Lower lobe of right lung (tissue), 2 donors: ENCODE results near the gene OR13C2. TPM values are rescaled to one million over a fixed set of nuclear protein-coding genes. Genes with fewer than 3 reads are reported as not detected.
"Not testable (repeated sequence)": the region's sequence is repeated elsewhere in the genome, so short reads cannot be mapped to it uniquely, and the experiment has no call there.

Source experiments
- ATAC-seq, 2 donors: fragments of 200-7000 bp; cut with Tn5 transposase; one replicate each; pipeline ENCODE4 v1.9.1; 2020 to 2022; ENCODE audit warnings: mild to moderate bottlenecking in 2 of 2, moderate library complexity in 2 of 2
- DNase-seq: peaks from one replicate; pipeline ENCODE4 v3.0.0-alpha.2; 2020
- H3K27ac ChIP-seq: fragments of 200-600 bp; one replicate; pipeline ENCODE4 v1.8.0; 2022
- H3K27me3 ChIP-seq: fragments of 200-600 bp; one replicate; pipeline ENCODE4 v1.8.0; 2022; ENCODE audit warnings: low read depth
- H3K36me3 ChIP-seq: fragments of 200-600 bp; one replicate; pipeline ENCODE4 v1.8.0; 2022; ENCODE audit warnings: mild to moderate bottlenecking
- H3K4me1 ChIP-seq: fragments of 200-600 bp; one replicate; pipeline ENCODE4 v1.8.0; 2022
- H3K4me3 ChIP-seq: fragments of 200-600 bp; one replicate; pipeline ENCODE4 v1.8.0; 2022; ENCODE audit warnings: mild to moderate bottlenecking
- H3K9me3 ChIP-seq: fragments of 200-600 bp; one replicate; pipeline ENCODE4 v1.8.0; 2022
- CTCF ChIP-seq: fragments of 200-600 bp; IDR thresholded peaks from one replicate; pipeline ENCODE4 v1.8.0; 2022; ENCODE audit warnings: antibody characterized with exemption, mild to moderate bottlenecking
- intact Hi-C: fragments of 100-400 bp; cut with DNase I; formaldehyde crosslinking; loops from one replicate; pipeline ENCODE4 v1.11.0; 2022
- long read RNA-seq: library from polyadenylated mRNA; unstranded; transcript quantifications from one replicate; pipeline ENCODE4 v2.0.0, GENCODE V29; 2021
- total RNA-seq: library from RNA; stranded (reverse); fragmentation: NEBNext Ultra II Directional; extraction: Animal tissue kit (Norgen Biotek cat#: 25700); gene quantifications from one replicate; pipeline ENCODE4 v1.2.1, GENCODE V29; 2021
- donor health status: DM: no; HTN: yes; CAD: no; lungs with severe emphysema.

Gene OR13C2
- total RNA-seq, result not detected
- long read RNA-seq, result 0 reads

GRCh38 chr9:104605527-104605926, at the start of gene OR13C2:
Gene OR13C2, minus strand, starts transcription at chr9:104605627. Its CDS starts 0 bp downstream, at chr9:104605627.
- ATAC-seq, H3K36me3 ChIP-seq, H3K9me3 ChIP-seq, H3K4me1 ChIP-seq, H3K27me3 ChIP-seq, DNase-seq, H3K4me3 ChIP-seq, intact Hi-C loops, H3K27ac ChIP-seq: not testable (repeated sequence)

- H3K4me3 ChIP-seq, result no peak overlapping the region
- no peak overlapping the region for H3K27ac ChIP-seq
- H3K27me3 ChIP-seq, result no peaks in the 10 kb centered on the region
- TF ChIP-seq CTCF, result no peak
- H3K36me3 ChIP-seq, result no peaks in the 10 kb centered on the region
- ATAC-seq (no peak), DNase-seq (no peak)
- peaks cover 5% of the 10 kb centered on the region for H3K9me3 ChIP-seq
- H3K4me1 ChIP-seq, result no peaks in the 10 kb centered on the region
- intact Hi-C loops, result no loop called here
These were observed 30.0 kb upstream of the OR13C2 start for GRCh38 chr9:104635456-104635855.

GRCh38 chr9:104633976-104634520, 28.6 kb upstream of the OR13C2 start:
- intact Hi-C loops, result no loop called here
- ATAC-seq (peak in 1 of 2 donors; percentile 21), DNase-seq (no peak)
- no peak for TF ChIP-seq CTCF
- Histone ChIP-seq H3K27me3 (no peaks in the 10 kb centered on the region), H3K9me3 (no peaks in the 10 kb centered on the region), H3K27ac (no peak overlapping the region), H3K36me3 (no peaks in the 10 kb centered on the region), H3K4me1 (no peaks in the 10 kb centered on the region), H3K4me3 (no peak overlapping the region)

- H3K27me3 ChIP-seq, H3K4me3 ChIP-seq, ATAC-seq, H3K27ac ChIP-seq, H3K4me1 ChIP-seq, H3K9me3 ChIP-seq, H3K36me3 ChIP-seq, DNase-seq, intact Hi-C loops: not testable (repeated sequence)
These were observed 20.5 kb upstream of the OR13C2 start for GRCh38 chr9:104625964-104626363.

- no peaks in the 10 kb centered on the region for H3K4me1 ChIP-seq
- no peak for ATAC-seq
- intact Hi-C loops, result no loop called here
These were observed 12.7 kb upstream of the OR13C2 start, which contains the start of gene OR13C9 for GRCh38 chr9:104618104-104618503. Gene OR13C9, minus strand, starts transcription at chr9:104618204. Its CDS starts 0 bp downstream, at chr9:104618204.

GRCh38 chr9:104617418-104617817, 12.0 kb upstream of the OR13C2 start:
- intact Hi-C loops, result no loop called here
- Histone ChIP-seq H3K27me3 (no peaks in the 10 kb centered on the region), H3K36me3 (no peaks in the 10 kb centered on the region), H3K4me1 (no peaks in the 10 kb centered on the region), H3K27ac (no peak overlapping the region), H3K4me3 (no peak overlapping the region), H3K9me3 (peaks cover 5% of the 10 kb centered on the region)
- no peak for TF ChIP-seq CTCF
- DNase-seq, result no peak
- ATAC-seq, result no peak

More at GRCh38 chr9:104618104-104618503, 12.7 kb upstream of the OR13C2 start, which contains the start of gene OR13C9:
- H3K36me3 ChIP-seq, result no peaks in the 10 kb centered on the region
- H3K27ac ChIP-seq, result no peak within 1 kb of the TSS
- no peak for TF ChIP-seq CTCF
- H3K9me3 ChIP-seq, result peaks cover 5% of the 10 kb centered on the region
- no peaks in the 10 kb centered on the region for H3K27me3 ChIP-seq
- DNase-seq, result no peak
- no peak within 1 kb of the TSS for H3K4me3 ChIP-seq
